ENCODE results near the gene DHX30.

- TF ChIP-seq CTCF (conservative IDR thresholded peaks at IDR 0.05): no peak
- no peak for TF ChIP-seq ZFX (IDR thresholded peaks at IDR 0.05)
These were observed 67.8 kb downstream of the DHX30 start for GRCh38 chr3:47870702-47871260.
